GM19099 (cell line): ENCODE measurements around the gene FBXO42.

Experiments
- POLR2A ChIP-seq: IDR thresholded peaks from 3 replicates; pipeline ENCODE4 v1.6.1; 2011; ENCODE audit warnings: low read depth; ENCODE audit not compliant: insufficient read length; ENCODE audit errors: extremely low read depth

FBXO42 gene

DNA sequence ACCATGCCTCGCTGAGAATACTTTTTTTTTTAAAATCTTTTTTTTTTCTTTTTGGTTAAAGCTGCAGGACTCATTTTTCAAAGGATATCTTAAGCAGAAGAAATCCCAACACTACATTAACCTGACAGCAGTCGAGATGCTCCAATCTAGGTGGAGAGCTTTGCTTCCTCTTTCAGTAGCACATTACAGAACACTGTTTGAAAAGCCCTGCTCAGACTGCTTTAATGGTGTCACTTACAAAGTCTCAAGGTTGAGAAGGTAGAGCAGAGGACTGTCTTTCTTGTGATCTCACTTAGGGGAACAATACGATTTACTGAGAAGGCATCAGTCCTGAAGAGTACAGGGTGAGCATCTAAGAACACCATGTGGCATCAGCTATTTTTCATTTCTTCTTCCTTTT lies 94.3 kb downstream of the FBXO42 start:
- no peak for TF ChIP-seq POLR2A

DNA sequence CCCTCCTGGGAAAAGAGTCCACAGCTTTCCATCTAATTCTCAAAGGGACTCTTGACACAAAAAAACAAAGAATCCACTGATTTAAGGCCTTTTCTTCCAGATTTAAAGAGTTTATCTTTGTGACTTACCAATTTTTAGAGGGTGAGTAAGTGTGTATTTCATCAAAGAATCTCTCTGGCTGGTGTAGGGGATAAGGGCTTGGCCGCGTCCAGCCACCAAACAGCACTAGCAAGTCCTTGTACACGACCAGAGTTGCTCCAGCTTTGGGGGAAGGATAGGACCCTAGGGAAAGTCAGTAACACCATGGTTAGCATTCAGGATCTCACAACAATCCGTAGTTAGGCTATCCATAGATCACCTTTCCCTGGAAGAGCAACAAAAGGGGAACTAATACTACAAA lies 95.8 kb downstream of the FBXO42 start:
- TF ChIP-seq POLR2A = no peak

DNA sequence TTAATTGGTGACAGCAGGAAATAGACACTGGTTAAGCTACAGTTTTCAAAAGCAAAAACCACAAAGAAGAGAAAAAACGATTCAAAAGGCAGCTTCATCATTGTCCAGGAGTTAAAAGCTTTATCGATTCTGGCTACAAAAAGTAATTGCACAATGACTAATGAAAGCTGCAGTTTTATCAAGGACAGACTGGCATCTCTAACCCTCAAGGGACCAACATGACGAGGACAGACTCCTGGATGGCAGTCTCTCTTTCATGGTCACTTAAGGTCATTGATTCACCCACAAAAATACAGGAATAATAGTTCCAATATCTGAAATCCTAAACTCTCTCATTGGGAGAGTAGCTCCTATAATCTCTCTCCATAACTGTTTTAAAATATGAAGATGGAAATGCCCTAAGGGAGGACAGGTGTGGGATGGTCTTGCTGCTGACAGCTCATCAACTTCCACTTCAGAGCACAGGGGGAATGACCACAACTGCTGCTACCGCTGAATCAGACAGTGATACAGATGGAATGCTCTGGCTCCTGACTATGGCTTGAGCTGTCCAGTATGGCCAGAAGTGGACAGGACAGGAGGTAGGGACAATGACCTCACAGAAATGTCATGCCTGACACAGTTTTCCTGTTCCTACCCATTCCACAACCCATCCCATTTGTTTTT lies 97.9 kb downstream of the FBXO42 start:
- TF ChIP-seq POLR2A = no peak

DNA sequence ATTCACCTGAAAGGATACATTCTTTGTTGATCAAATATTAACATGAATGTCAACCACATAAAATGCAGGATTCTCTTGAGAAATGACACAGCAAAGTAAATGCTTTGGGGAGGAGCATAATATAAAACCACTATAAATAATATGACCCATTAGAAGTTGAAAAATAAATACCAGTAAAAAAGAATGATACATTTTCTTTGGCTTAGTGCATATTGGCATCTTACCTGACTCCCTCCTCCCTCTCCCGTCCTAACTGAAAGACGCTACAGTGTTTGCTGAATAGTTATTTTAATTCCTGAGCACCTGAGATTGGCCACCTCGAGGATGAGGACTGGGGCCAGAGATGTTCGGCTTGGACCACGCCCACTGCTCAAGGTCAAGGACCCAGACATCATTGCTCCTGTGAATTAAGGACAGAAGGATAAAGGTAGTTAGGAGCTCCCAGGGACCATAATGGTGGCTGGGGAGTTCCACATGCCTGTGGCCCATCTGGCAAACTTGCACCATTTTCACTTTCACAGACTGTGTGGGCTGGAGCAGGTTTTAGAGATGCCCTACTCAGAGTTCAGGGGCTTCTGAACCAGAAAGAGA lies 98.9 kb downstream of the FBXO42 start:
- no peak for TF ChIP-seq POLR2A

- no peak for TF ChIP-seq POLR2A
Measured at GRCh38 chr1:16252912-16253311, 99.4 kb downstream of the FBXO42 start.

- TF ChIP-seq POLR2A = no peak
Measured at GRCh38 chr1:16251381-16251780, 100.9 kb downstream of the FBXO42 start.

DNA sequence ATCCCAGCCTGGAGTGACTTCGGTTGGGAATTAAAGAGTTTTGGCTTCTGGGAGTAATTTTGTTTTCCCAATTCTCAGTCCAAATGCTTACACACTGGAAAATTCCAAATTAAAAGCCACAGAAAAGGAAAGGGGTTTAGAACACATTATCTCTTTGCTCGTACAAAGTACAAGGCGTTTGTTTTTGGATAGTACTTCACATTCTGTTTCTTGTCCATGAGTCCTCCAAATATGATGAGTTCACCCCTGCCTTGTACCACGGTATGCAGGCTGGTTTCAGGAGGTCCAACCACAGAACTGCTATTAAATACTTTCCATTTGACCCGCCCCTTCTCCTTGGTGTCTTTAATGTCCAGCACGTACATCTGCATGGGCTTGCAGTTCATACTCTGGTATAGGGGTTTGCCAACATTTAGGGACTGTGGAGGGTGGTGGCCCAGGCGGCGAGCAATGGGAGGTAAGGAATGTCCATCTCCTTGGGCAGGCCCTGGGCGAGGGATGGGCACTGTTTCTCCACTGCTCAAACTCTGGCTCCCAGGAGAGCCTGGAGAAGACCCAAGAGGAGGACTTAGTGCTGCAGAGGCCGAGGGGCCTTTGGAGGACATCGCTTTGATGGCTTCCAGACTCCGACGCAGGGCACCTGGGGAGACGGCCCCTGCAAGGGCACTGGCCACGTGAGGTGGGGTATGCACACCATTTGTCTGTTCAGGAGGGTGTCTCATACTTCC lies 101.6 kb downstream of the FBXO42 start:
- no peak for TF ChIP-seq POLR2A

DNA sequence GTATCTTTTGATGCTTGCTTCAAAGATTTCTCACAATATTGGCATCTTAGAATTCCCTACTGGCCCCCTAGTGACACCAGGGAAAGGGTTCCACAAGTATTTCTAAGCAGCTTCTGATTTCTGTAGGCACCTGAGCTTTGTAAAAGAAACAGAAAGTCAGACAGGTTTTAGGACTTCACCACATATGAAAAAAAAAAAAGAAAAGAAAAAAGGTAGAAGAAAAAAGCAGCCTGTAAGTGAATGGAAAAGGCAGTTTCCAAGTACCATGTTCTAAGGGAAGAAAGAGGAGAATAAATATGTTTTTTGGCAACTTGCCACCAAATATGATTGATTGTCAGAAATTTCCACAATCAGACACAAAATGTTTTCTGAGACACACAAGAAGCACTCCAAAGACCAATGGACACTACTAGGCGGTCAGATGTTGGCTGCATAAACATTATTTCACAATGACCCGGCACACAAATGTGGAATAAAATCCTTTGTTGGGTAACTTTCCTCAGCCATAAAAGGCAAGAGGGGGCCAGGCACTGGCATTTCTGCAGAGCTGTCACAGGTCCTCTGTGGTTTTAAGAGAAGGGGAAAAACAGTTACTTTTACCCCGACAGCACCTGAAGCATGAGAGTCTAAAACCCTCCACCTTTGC lies 102.6 kb downstream of the FBXO42 start:
- TF ChIP-seq POLR2A = no peak

DNA sequence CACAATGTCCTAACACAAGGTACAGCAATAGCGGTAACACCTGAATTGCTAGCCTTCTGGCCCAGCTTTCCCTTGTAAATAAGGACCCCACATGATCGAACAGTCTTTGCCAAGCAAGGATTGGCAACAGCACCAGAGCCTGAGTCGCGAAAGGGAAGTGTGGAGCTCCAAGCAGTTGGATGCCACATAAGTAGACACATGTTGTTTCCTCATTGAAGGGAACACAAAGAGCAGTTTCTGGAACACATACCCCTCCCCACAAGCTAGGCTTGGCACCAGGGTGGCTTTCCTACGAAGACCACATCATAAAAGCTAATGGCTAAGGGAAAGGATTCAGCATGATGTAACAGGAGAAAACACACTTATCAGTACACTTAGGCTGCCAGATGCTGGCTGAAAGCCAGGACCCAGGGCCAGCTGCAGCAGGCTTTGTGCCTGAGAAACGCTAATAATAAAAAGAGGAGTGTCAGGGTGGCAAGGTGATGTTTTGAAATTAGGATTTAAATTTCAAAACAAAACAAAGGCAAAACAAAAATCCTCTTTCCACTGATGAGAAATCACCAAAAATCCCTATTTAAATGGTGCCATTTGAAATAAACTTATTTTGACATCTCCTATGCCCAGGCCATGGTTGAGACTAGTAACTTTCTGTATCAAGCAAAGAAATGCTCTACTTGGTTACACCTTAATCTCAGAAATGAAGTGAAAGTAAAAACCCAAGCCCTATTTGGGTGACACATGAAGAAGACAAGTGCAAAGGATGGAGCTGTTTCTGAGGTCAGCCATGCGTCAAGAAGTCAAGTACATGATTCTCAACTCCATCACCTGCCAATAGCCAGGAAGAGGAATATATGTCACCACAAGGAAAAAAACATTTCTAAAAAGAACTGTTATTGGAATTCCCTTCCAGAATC lies 103.4 kb downstream of the FBXO42 start:
- TF ChIP-seq POLR2A = no peak

DNA sequence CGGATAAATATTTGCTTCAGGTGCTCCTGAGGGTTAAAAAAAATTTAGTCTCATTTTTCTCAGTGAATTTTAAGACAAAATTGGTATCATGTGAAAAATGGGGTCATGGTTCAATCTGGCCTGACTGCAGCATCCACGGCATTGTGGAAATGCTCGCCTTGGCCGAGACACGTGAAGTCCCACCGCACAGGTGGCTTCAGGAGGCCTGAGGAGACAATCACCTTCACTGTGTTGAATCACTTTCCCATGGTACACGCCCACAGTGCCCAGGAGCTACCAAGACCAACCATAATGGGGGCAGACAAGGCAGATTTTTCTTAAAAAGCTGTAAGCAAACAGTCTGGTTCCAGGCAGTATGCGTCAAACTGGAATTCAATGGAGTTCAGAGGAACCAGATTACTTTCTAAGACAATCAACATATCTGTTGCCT lies 104.3 kb downstream of the FBXO42 start:
- TF ChIP-seq POLR2A = no peak

DNA sequence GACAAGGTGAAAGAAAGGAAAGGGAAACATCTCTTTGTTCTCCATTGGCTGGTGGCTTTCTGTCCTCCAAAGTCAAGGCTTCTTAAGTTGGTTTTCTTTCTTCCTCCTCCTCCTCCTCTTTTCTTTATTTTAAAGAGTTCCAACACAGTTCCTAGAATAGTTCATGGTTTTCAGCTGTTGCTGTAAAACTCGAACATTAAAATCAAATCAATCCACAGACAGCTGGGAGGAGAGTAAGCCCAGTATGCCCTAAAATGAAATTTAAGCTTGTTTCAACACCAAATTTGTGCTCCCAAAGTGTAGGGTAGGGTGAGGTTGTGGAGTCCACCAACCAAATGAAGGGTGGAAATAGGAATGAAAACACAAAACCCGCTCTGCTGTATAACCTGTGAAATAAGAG lies 104.8 kb downstream of the FBXO42 start:
- no peak for TF ChIP-seq POLR2A

- no peak for TF ChIP-seq POLR2A
Measured at GRCh38 chr1:16246961-16247360, 105.3 kb downstream of the FBXO42 start.

GRCh38 chr1:16245476-16246196 lies 106.6 kb downstream of the FBXO42 start:
- TF ChIP-seq POLR2A = no peak

DNA sequence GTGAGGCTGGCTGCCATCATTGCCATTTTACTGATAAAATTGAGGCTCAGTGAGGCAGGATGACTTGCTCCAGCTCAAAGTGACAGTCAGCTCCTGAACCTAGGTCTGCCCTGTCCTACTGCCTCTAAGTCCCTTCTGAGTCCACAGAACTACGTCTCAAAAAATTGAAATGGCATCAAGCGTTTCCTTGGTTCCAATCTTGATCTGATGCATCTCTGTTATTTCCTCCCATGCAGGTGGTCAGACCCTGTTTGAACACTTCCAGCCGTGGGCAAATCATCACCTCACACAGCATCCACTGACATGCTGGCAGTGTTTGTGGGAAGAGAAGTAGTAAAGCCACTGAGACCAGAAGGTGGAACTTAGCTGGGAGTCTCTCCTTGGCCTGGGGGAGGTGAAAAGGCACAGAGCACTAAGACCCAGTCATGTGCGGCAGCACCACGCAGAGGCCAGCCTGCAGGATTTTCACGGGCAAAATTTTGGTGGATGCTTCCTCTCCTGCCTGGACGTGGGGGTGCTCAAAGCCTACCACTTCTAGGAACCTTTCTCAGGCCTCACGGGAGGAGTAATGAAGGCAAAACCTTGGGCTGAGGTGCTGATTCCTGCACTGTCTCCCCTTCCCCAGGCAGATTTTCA lies 107.5 kb downstream of the FBXO42 start:
- TF ChIP-seq POLR2A = no peak

DNA sequence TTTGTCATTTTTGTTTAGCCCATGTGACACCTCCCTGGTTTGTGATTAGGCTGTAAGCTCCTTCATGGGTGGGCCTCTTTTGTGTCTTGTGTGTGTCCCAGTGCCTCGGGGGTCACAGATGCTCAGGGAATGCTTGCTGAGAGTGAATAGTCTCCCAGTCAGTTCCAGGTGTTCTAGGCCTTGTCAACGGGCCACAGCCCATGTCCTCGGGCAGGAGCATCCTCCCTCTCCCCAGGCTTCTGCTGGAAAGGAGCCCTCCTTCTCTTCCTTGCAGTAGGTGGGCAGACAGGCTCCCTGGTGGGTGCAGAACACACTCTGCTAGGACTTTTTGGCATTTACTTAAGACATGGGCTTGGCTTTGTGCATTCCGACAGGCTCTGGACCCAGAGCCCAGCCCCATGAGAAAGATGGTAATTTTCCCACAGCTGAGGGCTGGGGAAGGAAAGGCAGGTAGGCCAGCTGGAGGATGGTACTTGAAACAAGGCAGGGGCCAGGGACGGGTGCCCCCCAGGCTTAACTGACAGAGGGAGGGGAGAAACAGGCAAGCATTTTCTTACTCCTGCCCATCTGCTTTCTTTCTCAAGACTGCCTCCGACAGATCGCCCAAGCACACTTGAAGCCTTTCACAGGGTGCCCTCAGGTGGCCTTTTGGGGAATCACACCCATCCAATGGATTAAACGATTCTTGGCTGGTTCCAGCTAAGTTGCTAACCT lies 108.2 kb downstream of the FBXO42 start:
- TF ChIP-seq POLR2A = no peak
